Erythroblast (primary cell): ENCODE results near the gene TMEM135.

Experiments
- GATA1 ChIP-seq: IDR thresholded peaks from 2 replicates; pipeline ENCODE4 v1.6.1; 2011; ENCODE audit warnings: low read depth, mild to moderate bottlenecking, control low read depth, low read length, moderate library complexity
- POLR2A ChIP-seq: IDR thresholded peaks from 2 replicates; pipeline ENCODE4 v1.6.1; 2011; ENCODE audit warnings: mild to moderate bottlenecking, low read length

DNA sequence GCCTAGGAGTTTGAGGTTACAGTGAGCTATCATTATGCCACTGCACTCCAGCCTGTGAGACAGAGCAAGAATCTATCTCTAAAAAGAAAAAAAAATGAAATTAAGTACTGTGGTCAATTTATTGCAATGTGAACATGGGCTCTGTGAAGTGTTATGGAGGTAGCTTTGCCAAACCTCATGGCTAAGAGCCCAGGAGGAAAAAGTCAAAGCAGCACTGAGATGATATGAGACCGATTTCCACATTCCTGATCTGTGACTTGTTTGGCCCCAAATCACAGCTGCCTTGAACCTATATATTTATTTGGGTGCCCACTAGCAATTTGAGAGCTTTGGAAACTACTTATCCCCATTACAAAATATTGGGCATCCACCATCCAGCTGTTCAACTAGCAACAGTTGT lies 29.8 kb upstream of the TMEM135 start:
- TF ChIP-seq POLR2A (no peak), GATA1 (no peak)
